ENCODE results near the gene AGPAT3. TPM values are rescaled to one million over a fixed set of nuclear protein-coding genes. Genes with fewer than 3 reads are reported as not detected.

AGPAT3 gene
- total RNA-seq, 1 experiment from 2014 or later, result 13.0 TPM

DNA sequence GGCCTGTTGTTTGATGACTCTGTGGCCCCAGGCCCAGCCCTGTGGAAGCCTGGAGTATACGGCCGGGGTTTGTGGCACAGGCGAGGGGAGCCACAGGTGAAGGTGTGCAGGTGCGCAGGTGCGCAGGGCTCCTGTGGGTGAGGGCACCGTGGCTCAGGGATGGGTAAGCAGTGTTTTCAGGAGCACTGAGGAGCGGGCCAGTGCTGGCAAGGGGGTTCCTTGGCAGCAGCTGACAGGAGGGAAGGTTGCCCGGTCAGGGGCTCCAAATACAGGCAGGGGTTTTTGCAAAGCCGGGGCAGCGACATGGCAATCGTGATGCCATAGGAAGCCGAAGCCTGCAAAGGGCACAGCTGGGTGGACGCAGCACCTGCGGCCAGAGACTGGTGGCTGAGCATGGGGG lies 20.7 kb downstream of the AGPAT3 start:
- Histone ChIP-seq H2AK5ac (ENCODE audit: insufficient read length, low read length) (no peak overlapping the region), H3K4me1 (ENCODE audit: insufficient read depth, low read length) (peaks cover 7% of the 10 kb centered on the region; the same call in 1 of the 2 replicates), H3K79me1 (ENCODE audit: insufficient read depth, low read depth, low read length, poor library complexity, severe bottlenecking) (no peaks in the 10 kb centered on the region), H3K18ac (ENCODE audit: insufficient read length, low read depth, low read length) (no peak overlapping the region), H3K23ac (ENCODE audit: insufficient read length, low read depth, low read length) (no peak overlapping the region), H3K9me3 (ENCODE audit: control insufficient read depth, low read depth, low read length) (no peaks in the 10 kb centered on the region), H4K5ac (ENCODE audit: insufficient read length, low read depth, low read length) (no peak overlapping the region), H3K27ac (ENCODE audit: insufficient read length, low read depth, low read length) (no peak overlapping the region), H4K20me1 (ENCODE audit: control insufficient read depth, insufficient read depth, insufficient read length) (no peaks in the 10 kb centered on the region), H2AFZ (ENCODE audit: low read length) (no peak overlapping the region), H3K23me2 (ENCODE audit: insufficient read length, low read depth, low read length, poor library complexity, severe bottlenecking) (peaks cover 4% of the 10 kb centered on the region), H2BK15ac (ENCODE audit: low read depth, low read length) (no peak overlapping the region), H2BK120ac (ENCODE audit: low read depth, low read length, poor library complexity, severe bottlenecking) (no peak overlapping the region), H3K79me2 (ENCODE audit: insufficient read depth, low read length) (no peaks in the 10 kb centered on the region), H3K56ac (ENCODE audit: insufficient read length, low read depth, low read length) (no peak overlapping the region), H3K4me2 (ENCODE audit: insufficient read depth, insufficient read length, low read length) (no peak overlapping the region), H3K14ac (ENCODE audit: insufficient read depth, low read length) (no peak overlapping the region), H2BK12ac (ENCODE audit: insufficient read length, low read depth, low read length) (no peak overlapping the region), H4K91ac (ENCODE audit: insufficient read length, low read depth, low read length) (no peak overlapping the region), H3K9ac (ENCODE audit: extremely low read depth, insufficient read length, low read length) (no peak overlapping the region), H2BK20ac (ENCODE audit: low read depth, low read length, poor library complexity, severe bottlenecking) (no peak overlapping the region), H3T11ph (ENCODE audit: low read length) (no peak overlapping the region), H2BK5ac (ENCODE audit: insufficient read length, low read length) (no peak overlapping the region), H4K8ac (replicated peaks; ENCODE audit: insufficient read length, low read depth, low read length) (no peak overlapping the region), H3K4ac (ENCODE audit: low read depth, low read length) (no peak overlapping the region), H3K27me3 (ENCODE audit: insufficient read depth, low read length) (no peaks in the 10 kb centered on the region)
- no peaks in the 10 kb centered on the region for H3K9me3 Mint-ChIP-seq
- no CpG with 5 or more reads among the region's 14 CpGs for WGBS (ENCODE audit: extremely low coverage, insufficient read length, low lambda C conversion rate)
- H3K27me3 Mint-ChIP-seq (ENCODE audit: low read depth), result no peaks in the 10 kb centered on the region
- H3K4me1 Mint-ChIP-seq, result peaks cover 24 to 25% of the 10 kb centered on the region in 2 experiments
- no peak overlapping the region for H3K4me3 Mint-ChIP-seq
- H3K36me3 Mint-ChIP-seq (ENCODE audit: insufficient read depth in 1 of 3, low read depth in 3 of 3), result no peaks in the 10 kb centered on the region
- TF ChIP-seq, protein P1, sequence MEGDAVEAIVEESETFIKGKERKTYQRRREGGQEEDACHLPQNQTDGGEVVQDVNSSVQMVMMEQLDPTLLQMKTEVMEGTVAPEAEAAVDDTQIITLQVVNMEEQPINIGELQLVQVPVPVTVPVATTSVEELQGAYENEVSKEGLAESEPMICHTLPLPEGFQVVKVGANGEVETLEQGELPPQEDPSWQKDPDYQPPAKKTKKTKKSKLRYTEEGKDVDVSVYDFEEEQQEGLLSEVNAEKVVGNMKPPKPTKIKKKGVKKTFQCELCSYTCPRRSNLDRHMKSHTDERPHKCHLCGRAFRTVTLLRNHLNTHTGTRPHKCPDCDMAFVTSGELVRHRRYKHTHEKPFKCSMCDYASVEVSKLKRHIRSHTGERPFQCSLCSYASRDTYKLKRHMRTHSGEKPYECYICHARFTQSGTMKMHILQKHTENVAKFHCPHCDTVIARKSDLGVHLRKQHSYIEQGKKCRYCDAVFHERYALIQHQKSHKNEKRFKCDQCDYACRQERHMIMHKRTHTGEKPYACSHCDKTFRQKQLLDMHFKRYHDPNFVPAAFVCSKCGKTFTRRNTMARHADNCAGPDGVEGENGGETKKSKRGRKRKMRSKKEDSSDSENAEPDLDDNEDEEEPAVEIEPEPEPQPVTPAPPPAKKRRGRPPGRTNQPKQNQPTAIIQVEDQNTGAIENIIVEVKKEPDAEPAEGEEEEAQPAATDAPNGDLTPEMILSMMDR (conservative IDR thresholded peaks at IDR 0.05), result no peak
- DNase-seq, result no peak
- no peak overlapping the region for H3K27ac Mint-ChIP-seq
